ENCODE results near the gene MKNK1. TPM values are rescaled to one million over a fixed set of nuclear protein-coding genes. Genes with fewer than 3 reads are reported as not detected.

The MKNK1 gene
- total RNA-seq, 1 experiment from 2014 or later: 22.7 TPM

DNA sequence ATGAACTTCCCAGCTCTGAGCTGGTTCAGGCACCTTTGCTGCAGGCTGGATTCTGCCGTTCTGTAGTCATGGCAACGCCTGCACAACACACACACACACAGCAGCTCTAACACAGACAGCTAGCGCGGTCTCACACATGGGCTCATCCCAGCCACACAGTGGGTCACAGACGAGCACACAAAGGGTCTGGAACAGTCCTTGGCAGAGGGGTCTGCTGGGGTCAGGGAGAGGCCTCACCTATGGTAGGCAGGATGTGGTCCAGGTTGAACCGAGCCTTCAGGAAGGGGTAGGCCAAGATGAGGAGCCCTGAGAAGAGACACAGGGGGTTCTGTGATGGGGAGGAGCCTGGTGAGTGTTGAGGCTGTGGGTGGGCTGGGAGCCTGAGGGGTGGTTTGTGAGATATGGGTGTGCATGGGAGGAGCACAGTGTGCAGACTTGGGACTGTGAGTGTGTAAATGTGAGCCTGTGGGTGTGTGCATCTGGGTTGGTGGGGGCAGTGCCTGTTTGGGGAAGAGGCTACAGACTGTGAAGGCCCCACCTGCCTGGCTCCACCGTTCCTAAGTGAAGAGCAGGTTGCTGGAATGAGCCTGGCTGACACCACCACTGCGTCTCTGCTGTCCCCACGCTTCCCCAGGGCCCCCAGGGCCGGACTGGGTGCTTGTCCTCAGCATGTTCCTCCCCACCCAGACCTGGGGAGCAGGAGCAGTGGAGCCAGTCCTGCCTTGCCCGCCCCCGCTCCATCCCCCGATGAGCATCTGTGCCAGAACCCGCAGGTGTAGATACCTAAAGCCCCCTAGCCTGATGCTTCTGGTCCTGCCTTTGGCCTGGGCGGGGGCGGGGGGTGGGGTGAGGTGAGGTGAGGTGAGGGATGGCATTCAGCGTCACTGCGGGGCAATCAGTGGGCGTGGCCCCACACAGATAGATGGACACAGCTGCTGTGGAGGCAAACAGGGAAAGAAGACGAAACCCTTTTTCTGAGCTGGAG is 54.1 kb downstream of the MKNK1 start:
- Mint-ChIP-seq H3K4me3 (ENCODE audit: unreplicated experiment) (no peak overlapping the region), H3K4me1 (ENCODE audit: low read depth, unreplicated experiment) (no peaks in the 10 kb centered on the region), H3K36me3 (ENCODE audit: insufficient read depth, unreplicated experiment) (no peaks in the 10 kb centered on the region), H3K27ac (ENCODE audit: unreplicated experiment) (peak overlapping the region; percentile 30), H3K27me3 (ENCODE audit: insufficient read depth, unreplicated experiment) (peaks cover 3% of the 10 kb centered on the region), H3K9me3 (ENCODE audit: unreplicated experiment) (no peaks in the 10 kb centered on the region)
- no peak overlapping the region for H3K4me3 ChIP-seq (ENCODE audit: low read depth, low read length)
- TF ChIP-seq, protein P1, sequence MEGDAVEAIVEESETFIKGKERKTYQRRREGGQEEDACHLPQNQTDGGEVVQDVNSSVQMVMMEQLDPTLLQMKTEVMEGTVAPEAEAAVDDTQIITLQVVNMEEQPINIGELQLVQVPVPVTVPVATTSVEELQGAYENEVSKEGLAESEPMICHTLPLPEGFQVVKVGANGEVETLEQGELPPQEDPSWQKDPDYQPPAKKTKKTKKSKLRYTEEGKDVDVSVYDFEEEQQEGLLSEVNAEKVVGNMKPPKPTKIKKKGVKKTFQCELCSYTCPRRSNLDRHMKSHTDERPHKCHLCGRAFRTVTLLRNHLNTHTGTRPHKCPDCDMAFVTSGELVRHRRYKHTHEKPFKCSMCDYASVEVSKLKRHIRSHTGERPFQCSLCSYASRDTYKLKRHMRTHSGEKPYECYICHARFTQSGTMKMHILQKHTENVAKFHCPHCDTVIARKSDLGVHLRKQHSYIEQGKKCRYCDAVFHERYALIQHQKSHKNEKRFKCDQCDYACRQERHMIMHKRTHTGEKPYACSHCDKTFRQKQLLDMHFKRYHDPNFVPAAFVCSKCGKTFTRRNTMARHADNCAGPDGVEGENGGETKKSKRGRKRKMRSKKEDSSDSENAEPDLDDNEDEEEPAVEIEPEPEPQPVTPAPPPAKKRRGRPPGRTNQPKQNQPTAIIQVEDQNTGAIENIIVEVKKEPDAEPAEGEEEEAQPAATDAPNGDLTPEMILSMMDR (IDR thresholded peaks at IDR 0.05; ENCODE audit: insufficient read depth in 1 of 2, low read depth in 1 of 2, low read length in 1 of 2, severe bottlenecking in 1 of 2, unreplicated experiment in 1 of 2): no peak
- peak in 1 of 2 experiments; percentile 24 for DNase-seq
- ChIA-PET POLR2A (no interaction called here), CTCF (interaction anchor here (0.6 kb wide), 1 partner anchor 143 kb away, joined by 3 read pairs; no protein-coding TSS in a partner anchor)
- no TSS peak for BruUV-seq (replicated peaks)
- no peaks in the 10 kb centered on the region for H3K9me3 ChIP-seq
- H3K4me1 ChIP-seq: no peaks in the 10 kb centered on the region
- intact Hi-C loops (cut with micrococcal nuclease; ENCODE audit: unreplicated experiment): no loop called here
- H3K27me3 ChIP-seq (replicated peaks; ENCODE audit: control insufficient read depth, insufficient read depth, low read length): no peaks in the 10 kb centered on the region
- H3K36me3 ChIP-seq (ENCODE audit: control insufficient read depth, insufficient read depth, low read length): no peaks in the 10 kb centered on the region

DNA sequence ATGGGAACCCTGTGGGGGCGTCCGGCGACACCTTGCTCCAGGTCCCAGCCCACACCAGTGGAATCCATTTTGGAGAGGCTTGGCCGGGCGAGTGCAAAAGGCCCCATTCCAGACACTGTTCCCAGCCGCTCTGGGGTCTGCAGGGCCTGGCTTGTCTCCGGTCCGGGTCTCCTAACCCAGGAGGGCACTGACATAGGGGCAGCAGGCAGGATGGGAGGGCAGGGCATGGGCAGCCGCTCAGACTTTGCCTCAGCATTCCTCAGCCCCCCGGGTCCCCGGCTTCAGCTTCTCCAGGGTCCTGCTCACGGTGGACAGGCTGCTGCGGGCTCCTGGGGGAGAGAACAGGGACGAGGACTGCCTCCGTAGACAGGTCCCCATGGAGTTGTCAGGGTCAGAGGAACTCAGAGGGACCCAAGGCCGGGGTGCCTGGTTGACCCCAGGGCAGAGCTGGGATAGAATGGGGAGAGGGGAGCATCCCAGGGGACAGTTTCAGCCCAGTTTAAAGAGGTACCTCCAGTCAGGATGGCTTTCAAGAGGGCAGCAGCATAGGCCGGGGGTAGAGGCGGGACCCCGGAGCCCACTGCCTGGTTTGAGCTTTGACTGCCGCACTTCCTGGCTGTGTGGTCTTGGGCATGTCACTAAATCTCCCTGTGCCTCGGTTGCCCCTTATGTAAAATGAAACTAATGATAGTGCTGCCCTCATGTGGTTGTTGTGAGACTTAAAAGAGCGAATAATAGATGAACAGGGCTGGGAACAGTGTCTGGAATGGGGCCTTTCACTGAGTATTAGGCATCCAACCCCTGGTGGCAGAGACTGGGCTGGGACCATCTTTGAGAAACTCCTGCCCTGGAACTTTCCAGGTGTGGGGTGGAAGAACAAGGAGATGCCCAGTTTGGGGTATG is 56.3 kb downstream of the MKNK1 start:
- TF ChIP-seq, protein P1 (IDR thresholded peaks at IDR 0.05; ENCODE audit: insufficient read depth in 1 of 2, low read depth in 1 of 2, low read length in 1 of 2, severe bottlenecking in 1 of 2, unreplicated experiment in 1 of 2): peak; percentile 9 to 27
- CTCF ChIA-PET: interaction anchor here (1.0 to 1.3 kb wide), 2 partner anchors 13 to 32 kb away, joined by 3 to 5 read pairs; a partner anchor contains a TSS
- Histone ChIP-seq H3K4me1 (no peaks in the 10 kb centered on the region), H3K27me3 (replicated peaks; ENCODE audit: control insufficient read depth, insufficient read depth, low read length) (no peaks in the 10 kb centered on the region), H3K4me3 (ENCODE audit: low read depth, low read length) (no peak overlapping the region), H3K36me3 (ENCODE audit: control insufficient read depth, insufficient read depth, low read length) (no peaks in the 10 kb centered on the region), H3K9me3 (no peaks in the 10 kb centered on the region)
- intact Hi-C loops (cut with micrococcal nuclease; ENCODE audit: unreplicated experiment): no loop called here
- Mint-ChIP-seq H3K4me1 (ENCODE audit: low read depth, unreplicated experiment) (no peaks in the 10 kb centered on the region), H3K36me3 (ENCODE audit: insufficient read depth, unreplicated experiment) (no peaks in the 10 kb centered on the region), H3K27me3 (ENCODE audit: insufficient read depth, unreplicated experiment) (peaks cover 6% of the 10 kb centered on the region), H3K9me3 (ENCODE audit: unreplicated experiment) (no peaks in the 10 kb centered on the region), H3K4me3 (ENCODE audit: unreplicated experiment) (no peak overlapping the region), H3K27ac (ENCODE audit: unreplicated experiment) (no peak overlapping the region)
- POLR2A ChIA-PET: no interaction called here
- BruUV-seq (replicated peaks): no TSS peak
- peak in 1 of 2 experiments; percentile 27 for DNase-seq

DNA sequence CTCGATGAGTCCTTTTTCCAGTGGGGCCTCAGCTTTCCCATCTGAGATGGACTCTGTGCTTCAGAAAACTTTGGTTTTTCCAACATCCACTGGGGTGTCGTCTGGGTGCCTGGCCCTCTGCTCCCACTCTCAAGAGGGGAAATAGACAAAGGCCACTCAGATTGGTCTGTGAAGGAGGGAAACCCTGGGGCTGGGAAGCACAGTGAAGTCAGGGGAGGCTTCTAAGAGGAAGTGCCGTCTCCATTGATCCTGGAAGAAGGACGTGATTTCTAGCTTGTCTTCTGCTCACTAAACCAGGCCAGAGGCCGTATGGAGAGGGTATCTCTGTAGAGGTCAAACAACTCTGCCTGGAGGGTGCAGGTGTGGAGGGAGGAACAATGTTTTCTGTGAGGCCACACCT is 57.9 kb downstream of the MKNK1 start:
- Mint-ChIP-seq H3K27me3 (ENCODE audit: insufficient read depth, unreplicated experiment) (peaks cover 6% of the 10 kb centered on the region), H3K4me1 (ENCODE audit: low read depth, unreplicated experiment) (no peaks in the 10 kb centered on the region), H3K36me3 (ENCODE audit: insufficient read depth, unreplicated experiment) (no peaks in the 10 kb centered on the region), H3K9me3 (ENCODE audit: unreplicated experiment) (no peaks in the 10 kb centered on the region), H3K27ac (ENCODE audit: unreplicated experiment) (no peak overlapping the region), H3K4me3 (ENCODE audit: unreplicated experiment) (no peak overlapping the region)
- Histone ChIP-seq H3K4me1 (no peaks in the 10 kb centered on the region), H3K9me3 (no peaks in the 10 kb centered on the region), H3K36me3 (ENCODE audit: control insufficient read depth, insufficient read depth, low read length) (no peaks in the 10 kb centered on the region), H3K4me3 (ENCODE audit: low read depth, low read length) (no peak overlapping the region), H3K27me3 (replicated peaks; ENCODE audit: control insufficient read depth, insufficient read depth, low read length) (no peaks in the 10 kb centered on the region)
- BruUV-seq (replicated peaks): no TSS peak
- ChIA-PET CTCF (no interaction called here), POLR2A (no interaction called here)
- TF ChIP-seq, protein P1 (IDR thresholded peaks at IDR 0.05; ENCODE audit: insufficient read depth in 1 of 2, low read depth in 1 of 2, low read length in 1 of 2, severe bottlenecking in 1 of 2, unreplicated experiment in 1 of 2): no peak
- no peak for DNase-seq
- intact Hi-C loops (cut with micrococcal nuclease; ENCODE audit: unreplicated experiment): no loop called here
